K562 (cell line): ENCODE results near the gene ZSCAN21. TPM values are rescaled to one million over a fixed set of nuclear protein-coding genes. Genes with fewer than 3 reads are reported as not detected.

Experiments
- BRD9 ChIP-seq: fragments of 450-650 bp; IDR thresholded peaks from 2 replicates; pipeline ENCODE4 v1.6.1; 2018; ENCODE audit warnings: low read depth; ENCODE audit not compliant: partially characterized antibody
- CHD2 ChIP-seq: IDR thresholded peaks from 2 replicates; pipeline ENCODE4 v1.6.1; 2011; ENCODE audit warnings: low read depth, low read length
- HNRNPL ChIP-seq: fragments of 200-400 bp; formaldehyde crosslinking; IDR thresholded peaks from 2 replicates; pipeline ENCODE4 v1.6.1; 2017; ENCODE audit warnings: low read depth, mild to moderate bottlenecking, low read length
- MYBL2 ChIP-seq, 2 experiments: fragments of 450-650 bp in 1 of 2; sonication (generic) in 1 of 2; formaldehyde crosslinking in 1 of 2; IDR thresholded peaks; 2 replicates each; pipeline versions ENCODE4 v1.6.1 to v1.8.1; 2017 to 2022; ENCODE audit warnings: borderline replicate concordance in 1 of 2, inconsistent platforms in 1 of 2, low read depth in 1 of 2, mild to moderate bottlenecking in 1 of 2, missing genetic modification reagents in 1 of 2, moderate library complexity in 1 of 2
- NFYB ChIP-seq: IDR thresholded peaks from 2 replicates; pipeline ENCODE4 v1.6.1; 2011; ENCODE audit warnings: mild to moderate bottlenecking, moderate library complexity; ENCODE audit not compliant: insufficient read length; ENCODE audit errors: extremely low read depth
- POLR3A ChIP-seq: IDR thresholded peaks from 2 replicates; pipeline ENCODE4 v1.6.1; 2011; ENCODE audit warnings: borderline replicate concordance, mild to moderate bottlenecking, moderate library complexity; ENCODE audit not compliant: insufficient read length, insufficient read depth; ENCODE audit errors: extremely low read depth
- RFX5 ChIP-seq: IDR thresholded peaks from 2 replicates; pipeline ENCODE4 v1.6.1; 2011; ENCODE audit warnings: low read depth, mild to moderate bottlenecking, improper control_type of control experiment, low read length
- SLC30A9 ChIP-seq: fragments of 250-450 bp; sonication (Bioruptor Pico); IDR thresholded peaks from 2 replicates; pipeline ENCODE4 v1.8.0; 2022; ENCODE audit warnings: mild to moderate bottlenecking, moderate library complexity
- STAT5A ChIP-seq: IDR thresholded peaks from 2 replicates; pipeline ENCODE4 v1.6.1; 2012; ENCODE audit warnings: low read length, inconsistent platforms, borderline replicate concordance
- TSC22D4 ChIP-seq: fragments of 450-650 bp; IDR thresholded peaks from 2 replicates; pipeline ENCODE4 v1.6.1; 2016; ENCODE audit warnings: missing genetic modification characterization, missing biosample characterization, control low read depth
- XRCC3 ChIP-seq: fragments of 450-650 bp; IDR thresholded peaks from 2 replicates; pipeline ENCODE4 v1.6.1; 2017; ENCODE audit warnings: mild to moderate bottlenecking, moderate library complexity
- ZNF274 ChIP-seq: IDR thresholded peaks from 2 replicates; pipeline ENCODE4 v1.6.1; 2011; ENCODE audit warnings: low read depth, mild to moderate bottlenecking, low read length, moderate library complexity, borderline replicate concordance
- ZNF3 ChIP-seq: fragments of 250-450 bp; sonication (Bioruptor Pico); IDR thresholded peaks from 2 replicates; pipeline ENCODE4 v1.5.0; 2021; ENCODE audit warnings: mild to moderate bottlenecking, moderate library complexity
- ZNF507 ChIP-seq: conservative IDR thresholded peaks from 2 replicates; pipeline ENCODE4 v1.6.1; 2017; ENCODE audit warnings: missing genetic modification characterization, missing compliant biosample characterization
- polyA plus RNA-seq, 8 experiments: library from polyadenylated mRNA; depleted of rRNA in 4 of 8; stranded (reverse) in 5 of 8; unstranded in 3 of 8; fragments of >200 nt; fragmentation: Nextera tagmentation in 2 of 8; fragmentation: Illumina TruSeq in 1 of 8; extraction: Ambion mirVana in 2 of 8; extraction: Trizol in 1 of 8; gene quantifications; 2 replicates each; pipeline versions ENCODE4 v1.2.1 to v1.2.3, GENCODE V29; 2011 to 2014; ENCODE audit warnings: inconsistent platforms in 1 of 8, missing spikeins in 1 of 8
- total RNA-seq, 7 experiments: library from RNA; depleted of rRNA in 6 of 7; stranded (reverse); fragments of >200 nt in 6 of 7; fragmentation: Illumina TruSeq in 2 of 7; extraction: Trizol in 2 of 7; gene quantifications; 2 replicates each; pipeline versions ENCODE4 v1.2.1 to v1.2.3, GENCODE V29; 2011 to 2021; ENCODE audit warnings: low replicate concordance in 1 of 7
- TF ChIP-seq, protein P1 (sequence below): sonication (generic); formaldehyde crosslinking; IDR thresholded peaks from 2 replicates; pipeline ENCODE4 v1.8.0; 2022; ENCODE audit warnings: mild to moderate bottlenecking, low read depth, missing genetic modification reagents
- TF ChIP-seq, protein P2 (sequence below): fragments of 450-650 bp; formaldehyde crosslinking; IDR thresholded peaks from 2 replicates; pipeline ENCODE4 v1.4.0; 2020; ENCODE audit warnings: mild to moderate bottlenecking, mixed read lengths
- TF ChIP-seq, protein P3 (sequence below): sonication (generic); formaldehyde crosslinking; IDR thresholded peaks from 2 replicates; pipeline ENCODE4 v1.8.0; 2023; ENCODE audit warnings: missing genetic modification reagents, mild to moderate bottlenecking, borderline replicate concordance

The ZSCAN21 gene
- total and polyA plus RNA-seq, 9 of the 15 experiments (the other 6 are each of a cell fraction or from before 2014, with no cell fraction given) = 5.9 to 15.5 (median 13.2) TPM

DNA sequence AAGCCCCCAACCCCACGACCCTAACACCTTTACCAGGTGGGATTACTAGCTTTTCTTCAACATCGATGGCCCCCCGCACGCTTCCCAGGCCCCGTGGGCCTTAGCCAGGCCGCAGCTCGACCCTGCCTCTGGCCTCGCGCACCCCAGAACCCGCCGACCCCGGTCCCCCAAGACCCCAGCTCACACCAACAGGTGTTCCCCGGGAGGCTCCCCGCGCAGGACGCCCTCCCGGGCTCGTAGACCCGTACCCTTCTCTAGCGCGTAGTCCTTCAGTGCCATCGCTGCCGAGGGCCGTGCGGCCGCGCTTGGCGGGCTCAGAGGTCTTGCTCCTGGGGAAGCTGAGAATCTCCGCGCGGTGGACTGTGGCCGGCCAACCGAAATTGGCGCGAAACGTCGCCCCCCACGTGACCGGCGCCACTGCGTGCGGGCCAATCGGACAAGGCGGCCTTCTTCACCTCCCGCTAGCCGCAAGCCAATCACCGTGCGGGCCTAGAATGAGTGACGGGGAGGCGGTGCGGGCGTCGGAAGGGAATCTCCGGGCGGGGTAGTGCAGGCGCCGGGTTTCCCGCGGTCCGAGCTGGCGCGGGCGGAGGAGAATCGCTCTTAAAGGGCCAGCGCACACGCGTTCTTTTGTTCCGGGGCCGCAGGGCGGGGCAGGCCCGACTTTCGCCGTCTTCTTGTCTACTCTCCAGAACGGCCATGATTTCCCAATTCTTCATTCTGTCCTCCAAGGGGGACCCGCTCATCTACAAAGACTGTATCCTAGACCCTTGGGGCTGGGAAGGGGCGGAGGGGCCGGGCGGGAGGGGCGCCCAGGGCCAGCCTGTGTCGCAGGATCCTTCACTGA is 51.7 kb downstream of the ZSCAN21 start, which contains the start of the genes AP4M1 and MCM7 (continued):
- TF ChIP-seq, protein P1, sequence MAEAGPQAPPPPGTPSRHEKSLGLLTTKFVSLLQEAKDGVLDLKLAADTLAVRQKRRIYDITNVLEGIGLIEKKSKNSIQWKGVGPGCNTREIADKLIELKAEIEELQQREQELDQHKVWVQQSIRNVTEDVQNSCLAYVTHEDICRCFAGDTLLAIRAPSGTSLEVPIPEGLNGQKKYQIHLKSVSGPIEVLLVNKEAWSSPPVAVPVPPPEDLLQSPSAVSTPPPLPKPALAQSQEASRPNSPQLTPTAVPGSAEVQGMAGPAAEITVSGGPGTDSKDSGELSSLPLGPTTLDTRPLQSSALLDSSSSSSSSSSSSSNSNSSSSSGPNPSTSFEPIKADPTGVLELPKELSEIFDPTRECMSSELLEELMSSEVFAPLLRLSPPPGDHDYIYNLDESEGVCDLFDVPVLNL (CRISPR knock-in tag) = peak; percentile 96
- TF ChIP-seq HNRNPL = peak; percentile 90
- no peak for TF ChIP-seq ZNF3 (CRISPR knock-in tag)
- TF ChIP-seq NFYB = peak; percentile 96
- TF ChIP-seq SLC30A9 (CRISPR knock-in tag) = no peak
- TF ChIP-seq BRD9 = peak; percentile 46
- TF ChIP-seq ZNF274 = no peak
- TF ChIP-seq, protein P2, sequence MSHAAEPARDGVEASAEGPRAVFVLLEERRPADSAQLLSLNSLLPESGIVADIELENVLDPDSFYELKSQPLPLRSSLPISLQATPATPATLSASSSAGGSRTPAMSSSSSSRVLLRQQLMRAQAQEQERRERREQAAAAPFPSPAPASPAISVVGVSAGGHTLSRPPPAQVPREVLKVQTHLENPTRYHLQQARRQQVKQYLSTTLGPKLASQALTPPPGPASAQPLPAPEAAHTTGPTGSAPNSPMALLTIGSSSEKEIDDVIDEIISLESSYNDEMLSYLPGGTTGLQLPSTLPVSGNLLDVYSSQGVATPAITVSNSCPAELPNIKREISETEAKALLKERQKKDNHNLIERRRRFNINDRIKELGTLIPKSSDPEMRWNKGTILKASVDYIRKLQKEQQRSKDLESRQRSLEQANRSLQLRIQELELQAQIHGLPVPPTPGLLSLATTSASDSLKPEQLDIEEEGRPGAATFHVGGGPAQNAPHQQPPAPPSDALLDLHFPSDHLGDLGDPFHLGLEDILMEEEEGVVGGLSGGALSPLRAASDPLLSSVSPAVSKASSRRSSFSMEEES (CRISPR knock-in tag) = peak; percentile 96
- TF ChIP-seq XRCC3 = no peak
- TF ChIP-seq MYBL2 (IDR thresholded peaks at IDR 0.05; ENCODE audit: low read depth) = no peak
- TF ChIP-seq MYBL2 (CRISPR knock-in tag; IDR thresholded peaks at IDR 0.05; ENCODE audit: borderline replicate concordance) = no peak; the same call in 1 of the 2 replicates
- no peak for TF ChIP-seq STAT5A
- TF ChIP-seq, protein P3, sequence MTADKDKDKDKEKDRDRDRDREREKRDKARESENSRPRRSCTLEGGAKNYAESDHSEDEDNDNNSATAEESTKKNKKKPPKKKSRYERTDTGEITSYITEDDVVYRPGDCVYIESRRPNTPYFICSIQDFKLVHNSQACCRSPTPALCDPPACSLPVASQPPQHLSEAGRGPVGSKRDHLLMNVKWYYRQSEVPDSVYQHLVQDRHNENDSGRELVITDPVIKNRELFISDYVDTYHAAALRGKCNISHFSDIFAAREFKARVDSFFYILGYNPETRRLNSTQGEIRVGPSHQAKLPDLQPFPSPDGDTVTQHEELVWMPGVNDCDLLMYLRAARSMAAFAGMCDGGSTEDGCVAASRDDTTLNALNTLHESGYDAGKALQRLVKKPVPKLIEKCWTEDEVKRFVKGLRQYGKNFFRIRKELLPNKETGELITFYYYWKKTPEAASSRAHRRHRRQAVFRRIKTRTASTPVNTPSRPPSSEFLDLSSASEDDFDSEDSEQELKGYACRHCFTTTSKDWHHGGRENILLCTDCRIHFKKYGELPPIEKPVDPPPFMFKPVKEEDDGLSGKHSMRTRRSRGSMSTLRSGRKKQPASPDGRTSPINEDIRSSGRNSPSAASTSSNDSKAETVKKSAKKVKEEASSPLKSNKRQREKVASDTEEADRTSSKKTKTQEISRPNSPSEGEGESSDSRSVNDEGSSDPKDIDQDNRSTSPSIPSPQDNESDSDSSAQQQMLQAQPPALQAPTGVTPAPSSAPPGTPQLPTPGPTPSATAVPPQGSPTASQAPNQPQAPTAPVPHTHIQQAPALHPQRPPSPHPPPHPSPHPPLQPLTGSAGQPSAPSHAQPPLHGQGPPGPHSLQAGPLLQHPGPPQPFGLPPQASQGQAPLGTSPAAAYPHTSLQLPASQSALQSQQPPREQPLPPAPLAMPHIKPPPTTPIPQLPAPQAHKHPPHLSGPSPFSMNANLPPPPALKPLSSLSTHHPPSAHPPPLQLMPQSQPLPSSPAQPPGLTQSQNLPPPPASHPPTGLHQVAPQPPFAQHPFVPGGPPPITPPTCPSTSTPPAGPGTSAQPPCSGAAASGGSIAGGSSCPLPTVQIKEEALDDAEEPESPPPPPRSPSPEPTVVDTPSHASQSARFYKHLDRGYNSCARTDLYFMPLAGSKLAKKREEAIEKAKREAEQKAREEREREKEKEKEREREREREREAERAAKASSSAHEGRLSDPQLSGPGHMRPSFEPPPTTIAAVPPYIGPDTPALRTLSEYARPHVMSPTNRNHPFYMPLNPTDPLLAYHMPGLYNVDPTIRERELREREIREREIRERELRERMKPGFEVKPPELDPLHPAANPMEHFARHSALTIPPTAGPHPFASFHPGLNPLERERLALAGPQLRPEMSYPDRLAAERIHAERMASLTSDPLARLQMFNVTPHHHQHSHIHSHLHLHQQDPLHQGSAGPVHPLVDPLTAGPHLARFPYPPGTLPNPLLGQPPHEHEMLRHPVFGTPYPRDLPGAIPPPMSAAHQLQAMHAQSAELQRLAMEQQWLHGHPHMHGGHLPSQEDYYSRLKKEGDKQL = no peak
- peak; percentile 82 for TF ChIP-seq CHD2
- TF ChIP-seq POLR3A = no peak
- TF ChIP-seq ZNF507 = no peak
- 0 out of 2 replicates have a peak, but pooled peaks have one; percentile 29 for TF ChIP-seq RFX5
- TF ChIP-seq TSC22D4 (tag) = no peak
